ENCODE results near the gene ROR1.

The ROR1 gene

GRCh38 chr1:63984930-63985290 is 211.1 kb downstream of the ROR1 start:
- H3K4me3 ChIP-seq (replicated peaks; ENCODE audit: low read depth, low read length), result no peak overlapping the region
- DNase-seq (ENCODE audit: extremely low read depth, insufficient read length), result no peak
- no peaks in the 10 kb centered on the region; the same call in 1 of the 2 replicates for H3K27me3 ChIP-seq (replicated peaks; ENCODE audit: control insufficient read depth, insufficient read depth, low read length)
- no peaks in the 10 kb centered on the region for H3K36me3 ChIP-seq (ENCODE audit: control insufficient read depth, insufficient read depth, low read length)
- TF ChIP-seq, protein P1, sequence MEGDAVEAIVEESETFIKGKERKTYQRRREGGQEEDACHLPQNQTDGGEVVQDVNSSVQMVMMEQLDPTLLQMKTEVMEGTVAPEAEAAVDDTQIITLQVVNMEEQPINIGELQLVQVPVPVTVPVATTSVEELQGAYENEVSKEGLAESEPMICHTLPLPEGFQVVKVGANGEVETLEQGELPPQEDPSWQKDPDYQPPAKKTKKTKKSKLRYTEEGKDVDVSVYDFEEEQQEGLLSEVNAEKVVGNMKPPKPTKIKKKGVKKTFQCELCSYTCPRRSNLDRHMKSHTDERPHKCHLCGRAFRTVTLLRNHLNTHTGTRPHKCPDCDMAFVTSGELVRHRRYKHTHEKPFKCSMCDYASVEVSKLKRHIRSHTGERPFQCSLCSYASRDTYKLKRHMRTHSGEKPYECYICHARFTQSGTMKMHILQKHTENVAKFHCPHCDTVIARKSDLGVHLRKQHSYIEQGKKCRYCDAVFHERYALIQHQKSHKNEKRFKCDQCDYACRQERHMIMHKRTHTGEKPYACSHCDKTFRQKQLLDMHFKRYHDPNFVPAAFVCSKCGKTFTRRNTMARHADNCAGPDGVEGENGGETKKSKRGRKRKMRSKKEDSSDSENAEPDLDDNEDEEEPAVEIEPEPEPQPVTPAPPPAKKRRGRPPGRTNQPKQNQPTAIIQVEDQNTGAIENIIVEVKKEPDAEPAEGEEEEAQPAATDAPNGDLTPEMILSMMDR (IDR thresholded peaks at IDR 0.05; ENCODE audit: insufficient read depth, low read length, poor library complexity, severe bottlenecking), result no peak

DNA sequence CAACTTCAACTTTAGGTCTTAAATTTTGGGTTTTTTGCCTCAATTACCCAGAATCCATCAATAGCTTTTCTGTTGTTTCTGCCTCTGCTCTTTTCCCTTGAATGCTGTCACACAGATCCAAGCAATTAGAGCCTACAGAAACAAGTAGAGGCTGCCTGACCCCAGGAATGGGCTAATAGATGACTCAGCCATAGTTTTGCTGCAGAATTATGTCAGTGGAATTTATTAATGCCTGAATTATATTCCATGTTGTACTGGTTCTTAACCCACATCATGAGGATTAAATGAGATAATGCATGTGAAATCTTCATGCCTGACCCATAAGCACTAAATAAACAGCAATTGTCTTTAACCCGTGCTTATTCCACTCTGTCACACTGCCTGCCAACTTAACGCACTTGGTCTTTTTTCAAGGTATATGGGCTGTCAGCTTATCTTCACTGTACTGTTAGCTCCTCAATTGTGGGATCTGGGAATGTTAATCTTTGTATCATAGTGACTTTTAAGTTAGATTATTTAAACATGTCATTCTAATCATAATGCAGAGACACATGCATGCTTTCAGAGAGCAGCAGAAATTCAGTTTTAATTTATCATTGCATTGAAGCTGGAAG is 213.3 kb downstream of the ROR1 start:
- TF ChIP-seq, protein P1 (IDR thresholded peaks at IDR 0.05; ENCODE audit: insufficient read depth, low read length, poor library complexity, severe bottlenecking), result no peak
- no peak for DNase-seq (ENCODE audit: extremely low read depth, insufficient read length)
- H3K36me3 ChIP-seq (ENCODE audit: control insufficient read depth, insufficient read depth, low read length), result no peaks in the 10 kb centered on the region
- H3K27me3 ChIP-seq (replicated peaks; ENCODE audit: control insufficient read depth, insufficient read depth, low read length), result no peaks in the 10 kb centered on the region; the same call in 1 of the 2 replicates
- no peak overlapping the region for H3K4me3 ChIP-seq (replicated peaks; ENCODE audit: low read depth, low read length)

DNA sequence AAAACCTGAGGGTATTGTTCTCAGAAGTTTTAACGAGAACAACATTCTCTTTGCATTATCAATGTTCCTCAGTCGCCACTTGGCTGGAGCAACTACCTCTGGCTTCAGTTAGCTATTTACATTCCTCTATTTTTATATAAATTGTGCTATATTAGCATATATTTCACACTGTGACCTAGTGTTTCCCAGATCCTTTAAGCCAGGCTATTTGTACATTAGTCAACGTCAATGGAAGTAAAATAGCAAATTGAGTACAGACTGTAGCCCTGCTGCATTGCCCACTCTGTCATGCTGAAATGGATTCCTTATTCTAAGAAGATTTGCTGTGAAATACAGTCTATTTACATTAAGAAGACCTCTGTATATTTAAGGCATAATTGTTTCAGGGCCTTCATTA is 213.8 kb downstream of the ROR1 start:
- Histone ChIP-seq H3K4me3 (replicated peaks; ENCODE audit: low read depth, low read length) (no peak overlapping the region), H3K36me3 (ENCODE audit: control insufficient read depth, insufficient read depth, low read length) (no peaks in the 10 kb centered on the region), H3K27me3 (replicated peaks; ENCODE audit: control insufficient read depth, insufficient read depth, low read length) (no peaks in the 10 kb centered on the region; the same call in 1 of the 2 replicates)
- TF ChIP-seq, protein P1 (IDR thresholded peaks at IDR 0.05; ENCODE audit: insufficient read depth, low read length, poor library complexity, severe bottlenecking), result no peak
- DNase-seq (ENCODE audit: extremely low read depth, insufficient read length), result no peak

DNA sequence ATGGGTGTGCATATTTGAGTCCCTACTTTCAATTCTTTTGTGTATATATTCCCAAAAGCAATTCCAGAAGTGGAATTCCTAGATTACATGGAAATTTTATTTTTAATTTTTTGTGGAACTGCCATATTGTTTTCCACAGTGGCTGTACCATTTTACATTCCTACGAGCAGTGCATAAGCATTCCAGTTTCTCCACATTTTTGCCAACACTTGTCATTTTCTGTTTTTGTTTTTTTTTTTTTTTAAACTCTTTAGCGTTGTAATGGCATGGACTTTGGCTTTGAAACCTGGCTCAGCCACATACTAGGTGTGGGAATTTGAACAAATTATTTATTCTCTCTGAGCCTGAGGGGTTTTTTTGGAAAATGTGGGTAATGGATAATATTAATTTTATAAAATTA is 215.1 kb downstream of the ROR1 start:
- H3K36me3 ChIP-seq (ENCODE audit: control insufficient read depth, insufficient read depth, low read length), result no peaks in the 10 kb centered on the region
- no peak for DNase-seq (ENCODE audit: extremely low read depth, insufficient read length)
- H3K4me3 ChIP-seq (replicated peaks; ENCODE audit: low read depth, low read length), result no peak overlapping the region
- TF ChIP-seq, protein P1 (IDR thresholded peaks at IDR 0.05; ENCODE audit: insufficient read depth, low read length, poor library complexity, severe bottlenecking), result no peak
- H3K27me3 ChIP-seq (replicated peaks; ENCODE audit: control insufficient read depth, insufficient read depth, low read length), result no peaks in the 10 kb centered on the region; the same call in 1 of the 2 replicates

- TF ChIP-seq, protein P1 (IDR thresholded peaks at IDR 0.05; ENCODE audit: insufficient read depth, low read length, poor library complexity, severe bottlenecking), result no peak
- DNase-seq (ENCODE audit: extremely low read depth, insufficient read length), result no peak
- Histone ChIP-seq H3K27me3 (replicated peaks; ENCODE audit: control insufficient read depth, insufficient read depth, low read length) (no peaks in the 10 kb centered on the region; the same call in 1 of the 2 replicates), H3K4me3 (replicated peaks; ENCODE audit: low read depth, low read length) (no peak overlapping the region), H3K36me3 (ENCODE audit: control insufficient read depth, insufficient read depth, low read length) (no peaks in the 10 kb centered on the region)
These were observed 217.9 kb downstream of the ROR1 start for GRCh38 chr1:63991685-63992084.

DNA sequence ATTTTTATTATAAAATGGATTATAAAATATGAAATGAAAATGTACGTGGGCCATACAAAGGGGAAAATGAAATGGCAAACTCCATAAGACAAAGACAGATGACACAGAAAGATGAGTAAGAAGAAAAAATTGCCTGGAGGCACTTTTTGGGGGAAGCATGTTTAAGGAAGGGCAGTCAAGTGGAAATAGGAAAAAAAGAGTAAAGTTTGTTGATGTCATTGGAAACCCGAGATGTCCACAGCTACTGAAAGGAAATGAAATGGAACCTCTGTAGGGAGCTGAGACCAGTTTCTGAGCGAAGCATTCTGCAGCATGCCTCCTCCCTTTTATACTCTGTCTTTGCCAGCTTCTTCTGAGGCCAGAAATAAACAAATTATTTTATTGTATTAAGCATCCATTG is 226.2 kb downstream of the ROR1 start:
- TF ChIP-seq, protein P1 (IDR thresholded peaks at IDR 0.05; ENCODE audit: insufficient read depth, low read length, poor library complexity, severe bottlenecking), result no peak
- Histone ChIP-seq H3K27me3 (replicated peaks; ENCODE audit: control insufficient read depth, insufficient read depth, low read length) (no peaks in the 10 kb centered on the region), H3K4me3 (replicated peaks; ENCODE audit: low read depth, low read length) (no peak overlapping the region), H3K36me3 (ENCODE audit: control insufficient read depth, insufficient read depth, low read length) (no peaks in the 10 kb centered on the region)
- DNase-seq (ENCODE audit: extremely low read depth, insufficient read length), result no peak

Measured in GM06990 (cell line).